Astrocyte (in vitro differentiated cells and primary cell): ENCODE measurements around the gene COQ9.

Source experiments
- CTCF ChIP-seq: IDR thresholded peaks from 2 replicates; pipeline ENCODE4 v1.5.1; 2011; ENCODE audit warnings: low read depth, mild to moderate bottlenecking, inconsistent platforms, low read length, moderate library complexity; ENCODE audit not compliant: insufficient read depth
- EZH2 ChIP-seq: IDR thresholded peaks from 2 replicates; pipeline ENCODE4 v1.6.1; 2012; ENCODE audit warnings: mild to moderate bottlenecking, low read length, inconsistent platforms; ENCODE audit not compliant: insufficient read depth

GRCh38 chr16:57484515-57485005 lies 37.3 kb downstream of the COQ9 start:
- TF ChIP-seq CTCF (no peak), EZH2 (no peak)
